Left renal pelvis (tissue), 4 donors: ENCODE results near the gene OXT. TPM values are rescaled to one million over a fixed set of nuclear protein-coding genes. Genes with fewer than 3 reads are reported as not detected.

Experiments
- DNase-seq, 4 donors: peaks; one replicate each; pipeline ENCODE4 v3.0.0-alpha.2; 2013; ENCODE audit warnings: low read depth in 4 of 4, low spot score in 3 of 4
- polyA plus RNA-seq, 4 donors: library from polyadenylated mRNA; unstranded; fragments of 120-200 nt; gene quantifications; one replicate each; pipeline ENCODE4 v1.2.1, GENCODE V29; 2013; ENCODE audit not compliant: insufficient read length in 4 of 4

Gene OXT
- polyA plus RNA-seq, 4 donors, result 0.68 to 0.93 TPM; not detected in 2

GRCh38 chr20:3106658-3107463 is 35.4 kb downstream of the OXT start:
- no peak for DNase-seq

DNA sequence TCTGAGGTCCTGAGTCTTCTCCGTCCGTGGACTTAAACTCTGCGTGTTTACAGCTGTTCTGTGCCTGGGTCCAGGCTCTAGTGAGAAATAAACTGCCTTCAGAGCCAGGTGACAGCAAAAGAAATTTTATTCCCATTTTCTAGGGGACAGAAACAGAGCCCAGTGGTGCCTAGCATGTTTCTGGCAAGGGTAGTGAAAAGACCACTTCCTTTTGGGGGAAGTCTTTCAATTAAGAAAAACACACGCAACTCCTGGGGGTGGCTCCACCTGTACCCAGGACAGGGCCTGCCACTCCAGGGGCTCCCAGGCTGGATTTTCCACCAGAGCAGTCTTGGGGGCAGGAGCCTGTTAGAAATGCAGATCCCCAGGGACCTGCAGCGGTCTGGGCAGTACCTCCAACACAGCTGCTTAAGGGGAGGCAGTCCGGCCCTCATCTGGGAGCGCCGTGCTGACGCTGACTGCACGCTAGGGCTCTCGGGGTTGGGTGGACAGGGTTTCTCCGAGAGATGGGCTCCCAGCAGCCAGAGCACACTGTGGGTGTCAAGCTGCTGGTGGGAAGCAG is 36.1 kb downstream of the OXT start:
- no peak for DNase-seq

GRCh38 chr20:3109350-3110302 is 38.2 kb downstream of the OXT start:
- DNase-seq, result no peak

- DNase-seq, result no peak
These were observed 40.1 kb downstream of the OXT start for GRCh38 chr20:3111507-3111906.

DNA sequence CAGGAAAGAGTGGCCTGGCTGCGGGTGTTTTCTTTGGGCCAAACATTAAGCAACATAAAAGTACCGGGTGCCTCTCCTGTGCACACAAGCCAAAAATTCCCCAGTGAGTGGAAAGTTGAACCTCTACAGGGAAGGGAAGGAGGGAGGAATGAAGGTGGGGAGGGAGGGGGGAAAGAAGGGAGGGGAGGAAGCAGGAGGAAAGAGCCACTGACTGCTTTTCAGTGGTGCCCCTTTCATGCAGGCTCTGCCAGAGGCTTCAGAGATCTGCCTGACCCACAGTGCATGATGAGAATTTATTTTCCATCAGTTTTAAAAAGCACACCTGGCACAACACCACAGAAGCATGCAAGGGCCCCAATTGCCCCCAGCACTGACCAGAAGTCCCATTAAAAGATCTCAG is 40.6 kb downstream of the OXT start:
- no peak for DNase-seq

- peak in 3 of 4 donors; percentile 20 to 30 (median 24) for DNase-seq
These were observed 44.0 kb downstream of the OXT start for GRCh38 chr20:3115190-3116107.

- DNase-seq, result no peak
These were observed 44.9 kb downstream of the OXT start for GRCh38 chr20:3116341-3116740.

- peak in 3 of 4 donors; percentile 18 to 42 (median 41) for DNase-seq
These were observed 46.5 kb downstream of the OXT start for GRCh38 chr20:3117839-3118379.

DNA sequence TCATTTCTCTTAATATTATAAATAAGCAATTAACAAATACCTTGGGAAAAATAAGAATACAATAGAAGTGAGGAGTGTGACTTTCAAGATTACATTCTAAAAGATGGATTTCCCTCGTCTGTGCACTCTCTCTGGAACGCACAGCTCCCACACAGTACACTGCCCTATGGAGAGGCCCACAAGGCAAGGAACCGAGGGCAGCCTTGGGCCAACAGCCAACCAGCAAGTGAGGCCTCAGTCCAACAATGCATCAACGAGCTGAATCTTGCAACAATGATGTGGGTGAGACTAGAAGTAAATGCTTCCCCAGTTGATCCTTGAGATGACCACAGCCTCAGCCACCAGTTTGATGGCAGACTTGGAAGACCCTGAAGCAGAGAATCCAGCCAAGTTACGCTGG is 47.6 kb downstream of the OXT start:
- DNase-seq, result no peak

DNA sequence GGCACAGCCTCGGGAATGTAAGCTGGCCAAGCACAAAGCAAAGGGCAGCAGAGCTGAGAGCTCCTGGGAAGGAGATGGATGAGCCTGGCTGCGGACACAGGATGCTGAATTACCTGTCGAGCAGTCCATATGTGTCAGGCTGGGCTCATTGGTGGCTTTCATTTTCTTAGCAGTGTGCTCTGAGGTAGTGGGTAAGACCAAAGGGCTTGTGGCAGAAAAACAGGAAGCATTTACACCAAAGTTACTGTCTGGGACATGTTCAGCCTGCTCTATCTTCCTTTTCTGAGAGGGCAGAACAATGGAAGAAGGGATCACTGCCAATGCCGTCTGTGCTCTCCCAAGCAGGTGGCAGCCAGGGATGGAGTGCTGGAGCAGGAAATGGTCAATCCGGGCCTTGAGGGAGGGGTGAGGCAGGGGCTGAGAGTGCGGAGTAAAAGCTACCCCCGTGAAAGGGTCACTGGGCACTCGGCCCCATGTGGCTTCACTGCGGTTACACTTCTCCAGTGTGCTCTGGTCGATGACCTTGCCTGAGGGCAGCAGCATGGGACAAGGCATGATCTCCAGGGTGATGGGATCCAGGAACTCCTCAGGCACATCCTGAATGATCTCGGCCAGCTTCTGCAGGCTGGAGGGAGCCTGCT is 50.0 kb downstream of the OXT start:
- DNase-seq, result no peak

Other genes starting within 250 kb of the OXT start
- 10 to 100 TPM; 51.6 to 97.2 (median 57.5) TPM for gene PCED1A, start 231.0 kb upstream of the OXT start, polyA plus RNA-seq
- 10 to 100 TPM; 30.2 to 41.0 (median 37.3) TPM for gene VPS16, start 230.9 kb upstream of the OXT start, polyA plus RNA-seq
- 100 to 1,000 TPM in 3 of 4 donors, 10 to 100 TPM in 1; 87.0 to 141 (median 107) TPM for gene PTPRA, start 198.1 kb upstream of the OXT start, polyA plus RNA-seq
- 1 to 10 TPM in 1 of 4 donors, under 1 TPM in 2, not detected in 1; 0.59 to 1.0 (median 0.63) TPM for gene GNRH2, start 28.0 kb upstream of the OXT start, polyA plus RNA-seq
- gene MRPS26, start 25.6 kb upstream of the OXT start, polyA plus RNA-seq, result 10 to 100 TPM; 36.8 to 72.5 (median 46.0) TPM
- gene AVP, start 13.1 kb downstream of the OXT start, polyA plus RNA-seq, result under 1 TPM in 1 of 4 donors, not detected in 3; 0.43 TPM
- gene FASTKD5, start 88.2 kb downstream of the OXT start, polyA plus RNA-seq, result 10 to 100 TPM; 13.4 to 21.4 (median 18.9) TPM
- 10 to 100 TPM in 1 of 4 donors, 1 to 10 TPM in 3; 8.7 to 13.0 (median 9.6) TPM for gene UBOX5, start 88.2 kb downstream of the OXT start, polyA plus RNA-seq
- gene LZTS3, start 101.9 kb downstream of the OXT start, polyA plus RNA-seq, result 10 to 100 TPM in 3 of 4 donors, 1 to 10 TPM in 1; 4.9 to 20.9 (median 13.3) TPM
- 10 to 100 TPM; 34.3 to 59.7 (median 48.1) TPM for gene DDRGK1, start 133.1 kb downstream of the OXT start, polyA plus RNA-seq
- 10 to 100 TPM; 39.4 to 79.6 (median 48.7) TPM for gene ITPA, start 137.9 kb downstream of the OXT start, polyA plus RNA-seq
- 1 to 10 TPM in 3 of 4 donors, under 1 TPM in 1; 0.42 to 4.2 (median 2.1) TPM for gene SLC4A11, start 167.6 kb downstream of the OXT start, polyA plus RNA-seq